GM23338 (cell line): ENCODE data around the gene PRDM2. TPM values are rescaled to one million over a fixed set of nuclear protein-coding genes. Genes with fewer than 3 reads are reported as not detected.
A peak's percentile ranks its signal among the peaks of the same experiment; 100 is the strongest.

Experiments used
- ATAC-seq: fragments of 200-7000 bp; cut with Tn5 transposase; 3 replicates; pipeline ENCODE4 v1.9.1; 2020
- DNase-seq: peaks from one replicate; pipeline ENCODE4 v3.0.0-alpha.2; 2015; ENCODE audit warnings: low spot score
- H2AFZ ChIP-seq: fragments of 200-600 bp; sonication (generic); 2 replicates; pipeline ENCODE4 v1.8.0; 2016; ENCODE audit warnings: antibody characterized with exemption, mild to moderate bottlenecking, moderate library complexity
- H3F3A ChIP-seq: fragments of 200-600 bp; sonication (generic); replicated peaks from 2 replicates; pipeline ENCODE4 v1.8.0; 2017; ENCODE audit warnings: antibody characterized with exemption, mixed run types, low read depth
- H3K27ac ChIP-seq: fragments of 200-600 bp; sonication (generic); 2 replicates; pipeline ENCODE4 v1.6.1; 2016; ENCODE audit warnings: low read depth
- H3K27me3 ChIP-seq: fragments of 200-600 bp; sonication (generic); 2 replicates; pipeline ENCODE4 v1.8.0; 2016; ENCODE audit warnings: mild to moderate bottlenecking, mixed run types, moderate library complexity; ENCODE audit not compliant: insufficient read depth
- H3K36me3 ChIP-seq: fragments of 200-600 bp; sonication (generic); 2 replicates; pipeline ENCODE4 v1.8.0; 2016; ENCODE audit warnings: mild to moderate bottlenecking; ENCODE audit not compliant: insufficient read depth
- H3K4me1 ChIP-seq: fragments of 200-600 bp; sonication (generic); 2 replicates; pipeline ENCODE4 v1.8.0; 2016; ENCODE audit warnings: mild to moderate bottlenecking, moderate library complexity; ENCODE audit not compliant: insufficient read depth
- H3K4me2 ChIP-seq: fragments of 200-600 bp; sonication (generic); 2 replicates; pipeline ENCODE4 v1.7.1; 2017; ENCODE audit warnings: mixed run types
- H3K4me3 ChIP-seq: fragments of 200-600 bp; sonication (generic); 2 replicates; pipeline ENCODE4 v1.6.1; 2016; ENCODE audit warnings: mixed run types
- H3K79me2 ChIP-seq: fragments of 200-600 bp; sonication (generic); replicated peaks from 2 replicates; pipeline ENCODE4 v1.8.0; 2017; ENCODE audit warnings: mild to moderate bottlenecking; ENCODE audit not compliant: insufficient read depth
- H3K9me2 ChIP-seq: fragments of 200-600 bp; sonication (generic); 2 replicates; pipeline ENCODE4 v1.8.0; 2017; ENCODE audit not compliant: insufficient read depth
- H4K20me1 ChIP-seq: fragments of 200-600 bp; sonication (generic); replicated peaks from 2 replicates; pipeline ENCODE4 v1.8.0; 2017; ENCODE audit warnings: mild to moderate bottlenecking; ENCODE audit not compliant: insufficient read depth
- H3K27ac Mint-ChIP-seq: 2 replicates; pipeline ENCODE4 v1.8.0; 2020; ENCODE audit warnings: inconsistent platforms, mild to moderate bottlenecking, moderate library complexity, mixed read lengths
- H3K27me3 Mint-ChIP-seq: 3 replicates; pipeline ENCODE4 v1.8.0; 2022; ENCODE audit warnings: low read depth, mild to moderate bottlenecking, moderate library complexity, mixed read lengths, inconsistent platforms; ENCODE audit not compliant: insufficient read depth, poor library complexity
- H3K36me3 Mint-ChIP-seq: 3 replicates; pipeline ENCODE4 v1.8.0; 2021; ENCODE audit warnings: low read depth, mild to moderate bottlenecking, inconsistent platforms, moderate library complexity, mixed read lengths
- H3K4me1 Mint-ChIP-seq: 3 replicates; pipeline ENCODE4 v1.8.0; 2020; ENCODE audit warnings: mild to moderate bottlenecking, inconsistent platforms, mixed read lengths
- H3K4me3 Mint-ChIP-seq: 3 replicates; pipeline ENCODE4 v1.8.0; 2021; ENCODE audit warnings: moderate library complexity, mild to moderate bottlenecking, inconsistent platforms, mixed read lengths
- H3K9me3 Mint-ChIP-seq: 3 replicates; pipeline ENCODE4 v1.8.0; 2020; ENCODE audit warnings: moderate library complexity, mild to moderate bottlenecking, inconsistent platforms, mixed read lengths
- CREB1 ChIP-seq: fragments of 250-450 bp; sonication (Bioruptor Pico); IDR thresholded peaks from 2 replicates; pipeline ENCODE4 v1.5.0; 2020; ENCODE audit warnings: low read depth, mild to moderate bottlenecking, moderate library complexity
- EZH2 ChIP-seq: fragments of 200-600 bp; sonication (generic); IDR thresholded peaks from one replicate; pipeline ENCODE4 v1.8.0; 2017; ENCODE audit warnings: antibody characterized with exemption, mild to moderate bottlenecking, low read depth; ENCODE audit not compliant: unreplicated experiment
- EZH2phosphoT487 ChIP-seq: fragments of 200-600 bp; sonication (generic); IDR thresholded peaks from one replicate; pipeline ENCODE4 v1.8.1; 2018; ENCODE audit warnings: antibody characterized with exemption; ENCODE audit not compliant: unreplicated experiment
- POLR2AphosphoS5 ChIP-seq: IDR thresholded peaks from 2 replicates; pipeline ENCODE4 v1.6.1; 2016; ENCODE audit warnings: antibody characterized with exemption, low read depth
- ZNF114 ChIP-seq: fragments of 250-450 bp; sonication (Bioruptor Pico); IDR thresholded peaks from 2 replicates; pipeline ENCODE4 v1.5.0; 2020; ENCODE audit warnings: mild to moderate bottlenecking, moderate library complexity
- ZNF331 ChIP-seq: fragments of 250-450 bp; sonication (Bioruptor Pico); IDR thresholded peaks from 2 replicates; pipeline ENCODE4 v1.5.0; 2020; ENCODE audit warnings: low read depth, mild to moderate bottlenecking, moderate library complexity
- polyA plus RNA-seq: library from polyadenylated mRNA; unstranded; fragments of >200 nt; fragmentation: Nextera tagmentation; extraction: Ambion mirVana; gene quantifications from 2 replicates; pipeline ENCODE4 v1.2.1, GENCODE V29; 2016
- total RNA-seq: library from RNA; depleted of rRNA; stranded (reverse); fragments of >200 nt; shearing (Covaris generic); gene quantifications from 2 replicates; pipeline ENCODE4 v1.2.3, GENCODE V29; 2014
- TF ChIP-seq, protein P1 (sequence below): IDR thresholded peaks from one replicate; pipeline ENCODE4 v1.6.1; 2018; ENCODE audit warnings: antibody characterized with exemption; ENCODE audit not compliant: unreplicated experiment
- TF ChIP-seq, protein P2 (sequence below), 2 experiments: fragments of 200-600 bp in 1 of 2; sonication (generic) in 1 of 2; conservative IDR thresholded peaks; 2 replicates each; pipeline versions ENCODE4 v1.5.1 to v1.6.1; 2016 to 2017; ENCODE audit warnings: antibody characterized with exemption in 2 of 2, low read depth in 2 of 2, mild to moderate bottlenecking in 2 of 2, moderate library complexity in 1 of 2

PRDM2 gene
- total and polyA plus RNA-seq, 2 experiments from 2014 or later, result 11.6 to 28.3 TPM

DNA sequence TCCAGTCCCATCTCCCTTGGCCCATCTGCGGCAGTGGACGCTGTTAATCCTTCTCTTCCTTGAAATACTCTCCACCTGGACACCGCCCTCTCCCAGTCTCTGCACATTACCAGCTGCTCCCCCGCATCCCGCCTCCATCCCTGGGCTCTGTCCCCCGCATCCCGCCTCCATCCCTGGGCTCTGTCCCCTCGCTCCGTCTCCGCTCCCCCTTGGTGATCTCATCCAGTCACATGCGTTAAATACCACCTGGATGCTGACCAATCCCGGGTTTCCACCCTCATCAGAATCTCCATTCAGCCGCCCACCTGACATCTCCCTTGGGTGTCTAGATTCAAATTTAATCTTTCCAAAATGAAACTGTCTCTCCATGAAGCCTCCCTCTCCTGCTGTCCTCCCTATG is 106.1 kb downstream of the PRDM2 start (continued):
- no peak for TF ChIP-seq POLR2AphosphoS5
- TF ChIP-seq ZNF114 (CRISPR knock-in tag), result no peak
- no peak for TF ChIP-seq EZH2
- TF ChIP-seq, protein P1, sequence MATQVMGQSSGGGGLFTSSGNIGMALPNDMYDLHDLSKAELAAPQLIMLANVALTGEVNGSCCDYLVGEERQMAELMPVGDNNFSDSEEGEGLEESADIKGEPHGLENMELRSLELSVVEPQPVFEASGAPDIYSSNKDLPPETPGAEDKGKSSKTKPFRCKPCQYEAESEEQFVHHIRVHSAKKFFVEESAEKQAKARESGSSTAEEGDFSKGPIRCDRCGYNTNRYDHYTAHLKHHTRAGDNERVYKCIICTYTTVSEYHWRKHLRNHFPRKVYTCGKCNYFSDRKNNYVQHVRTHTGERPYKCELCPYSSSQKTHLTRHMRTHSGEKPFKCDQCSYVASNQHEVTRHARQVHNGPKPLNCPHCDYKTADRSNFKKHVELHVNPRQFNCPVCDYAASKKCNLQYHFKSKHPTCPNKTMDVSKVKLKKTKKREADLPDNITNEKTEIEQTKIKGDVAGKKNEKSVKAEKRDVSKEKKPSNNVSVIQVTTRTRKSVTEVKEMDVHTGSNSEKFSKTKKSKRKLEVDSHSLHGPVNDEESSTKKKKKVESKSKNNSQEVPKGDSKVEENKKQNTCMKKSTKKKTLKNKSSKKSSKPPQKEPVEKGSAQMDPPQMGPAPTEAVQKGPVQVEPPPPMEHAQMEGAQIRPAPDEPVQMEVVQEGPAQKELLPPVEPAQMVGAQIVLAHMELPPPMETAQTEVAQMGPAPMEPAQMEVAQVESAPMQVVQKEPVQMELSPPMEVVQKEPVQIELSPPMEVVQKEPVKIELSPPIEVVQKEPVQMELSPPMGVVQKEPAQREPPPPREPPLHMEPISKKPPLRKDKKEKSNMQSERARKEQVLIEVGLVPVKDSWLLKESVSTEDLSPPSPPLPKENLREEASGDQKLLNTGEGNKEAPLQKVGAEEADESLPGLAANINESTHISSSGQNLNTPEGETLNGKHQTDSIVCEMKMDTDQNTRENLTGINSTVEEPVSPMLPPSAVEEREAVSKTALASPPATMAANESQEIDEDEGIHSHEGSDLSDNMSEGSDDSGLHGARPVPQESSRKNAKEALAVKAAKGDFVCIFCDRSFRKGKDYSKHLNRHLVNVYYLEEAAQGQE, result no peak
- no peak for TF ChIP-seq CREB1 (CRISPR knock-in tag)
- TF ChIP-seq EZH2phosphoT487, result no peak

DNA sequence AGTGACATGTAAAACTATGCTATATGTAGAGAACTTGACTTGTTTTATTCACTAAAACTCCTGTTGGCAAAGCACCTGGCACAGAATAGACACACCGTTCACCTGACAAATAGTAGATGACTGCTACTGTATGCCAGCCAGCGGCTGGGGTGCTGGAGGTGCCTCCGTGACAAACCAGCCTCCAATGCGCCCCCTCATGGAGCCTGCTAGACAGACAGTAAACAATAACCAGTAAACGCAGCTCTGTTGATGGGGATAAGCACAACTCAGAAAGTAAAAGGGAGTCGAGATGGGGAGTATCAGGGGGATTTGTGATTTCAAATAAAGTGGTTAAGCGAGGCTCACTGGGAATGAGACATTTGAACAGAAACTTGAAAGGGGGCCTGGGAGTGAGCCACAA is 107.2 kb downstream of the PRDM2 start:
- Mint-ChIP-seq H3K36me3 (no peaks in the 10 kb centered on the region; the same call in 1 of the 3 replicates), H3K9me3 (peaks cover 4% of the 10 kb centered on the region; the same call in 2 of the 3 replicates), H3K27ac (no peak overlapping the region), H3K27me3 (peaks cover 11% of the 10 kb centered on the region), H3K4me1 (peaks cover 7% of the 10 kb centered on the region; the same call in 2 of the 3 replicates), H3K4me3 (no peak overlapping the region)
- Histone ChIP-seq H3K27me3 (no peaks in the 10 kb centered on the region), H3K4me3 (no peak overlapping the region), H3F3A (no peaks in the 10 kb centered on the region), H3K27ac (no peak overlapping the region), H4K20me1 (no peaks in the 10 kb centered on the region; the same call in 1 of the 2 replicates), H3K4me1 (no peaks in the 10 kb centered on the region), H3K36me3 (no peaks in the 10 kb centered on the region), H3K79me2 (no peaks in the 10 kb centered on the region), H2AFZ (no peak overlapping the region), H3K4me2 (no peak overlapping the region), H3K9me2 (no peaks in the 10 kb centered on the region)
- ATAC-seq, result peak; percentile 80
- no peak for TF ChIP-seq CREB1 (CRISPR knock-in tag)
- TF ChIP-seq, protein P2, sequence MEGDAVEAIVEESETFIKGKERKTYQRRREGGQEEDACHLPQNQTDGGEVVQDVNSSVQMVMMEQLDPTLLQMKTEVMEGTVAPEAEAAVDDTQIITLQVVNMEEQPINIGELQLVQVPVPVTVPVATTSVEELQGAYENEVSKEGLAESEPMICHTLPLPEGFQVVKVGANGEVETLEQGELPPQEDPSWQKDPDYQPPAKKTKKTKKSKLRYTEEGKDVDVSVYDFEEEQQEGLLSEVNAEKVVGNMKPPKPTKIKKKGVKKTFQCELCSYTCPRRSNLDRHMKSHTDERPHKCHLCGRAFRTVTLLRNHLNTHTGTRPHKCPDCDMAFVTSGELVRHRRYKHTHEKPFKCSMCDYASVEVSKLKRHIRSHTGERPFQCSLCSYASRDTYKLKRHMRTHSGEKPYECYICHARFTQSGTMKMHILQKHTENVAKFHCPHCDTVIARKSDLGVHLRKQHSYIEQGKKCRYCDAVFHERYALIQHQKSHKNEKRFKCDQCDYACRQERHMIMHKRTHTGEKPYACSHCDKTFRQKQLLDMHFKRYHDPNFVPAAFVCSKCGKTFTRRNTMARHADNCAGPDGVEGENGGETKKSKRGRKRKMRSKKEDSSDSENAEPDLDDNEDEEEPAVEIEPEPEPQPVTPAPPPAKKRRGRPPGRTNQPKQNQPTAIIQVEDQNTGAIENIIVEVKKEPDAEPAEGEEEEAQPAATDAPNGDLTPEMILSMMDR (conservative IDR thresholded peaks at IDR 0.05; ENCODE audit: low read depth in 2 of 2), result peak; percentile 70 to 76
- TF ChIP-seq POLR2AphosphoS5, result no peak
- TF ChIP-seq ZNF331, result no peak
- no peak for TF ChIP-seq ZNF114 (CRISPR knock-in tag)
- TF ChIP-seq, protein P1, result no peak
- DNase-seq, result peak; percentile 82
